GM19043 (cell line): Measurements from ENCODE around the gene GXYLT1.
A peak's percentile ranks its signal among the peaks of the same experiment; 100 is the strongest.
"Not testable (repeated sequence)": the region's sequence is repeated elsewhere in the genome, so short reads cannot be mapped to it uniquely, and the experiment has no call there.

Source experiments
- ATAC-seq: cut with Tn5 transposase; IDR thresholded peaks from one replicate; pipeline ENCODE4 v1.9.1; 2021; ENCODE audit warnings: low read depth; ENCODE audit not compliant: unreplicated experiment

Gene GXYLT1

GRCh38 chr12:42103155-42103554 lies 41.5 kb downstream of the GXYLT1 start:
- ATAC-seq, result no peak

GRCh38 chr12:42102720-42103119 lies 42.0 kb downstream of the GXYLT1 start:
- ATAC-seq, result no peak

GRCh38 chr12:42099433-42099832 lies 45.2 kb downstream of the GXYLT1 start:
- no peak for ATAC-seq

- peak; percentile 94 for ATAC-seq
Observed at GRCh38 chr12:42097971-42098370, 46.7 kb downstream of the GXYLT1 start.

- ATAC-seq, result no peak
Observed at GRCh38 chr12:42094277-42094676, 50.4 kb downstream of the GXYLT1 start.

GRCh38 chr12:42091769-42092168 lies 52.9 kb downstream of the GXYLT1 start:
- ATAC-seq, result no peak

GRCh38 chr12:42090899-42091298 lies 53.8 kb downstream of the GXYLT1 start:
- no peak for ATAC-seq

- ATAC-seq, result no peak
Observed at GRCh38 chr12:42086031-42086430, 58.6 kb downstream of the GXYLT1 start.

- ATAC-seq, result no peak
Observed at GRCh38 chr12:42085594-42085993, 59.1 kb downstream of the GXYLT1 start.

GRCh38 chr12:42084522-42084921 lies 60.2 kb downstream of the GXYLT1 start:
- no peak for ATAC-seq

GRCh38 chr12:42076976-42077375 lies 67.7 kb downstream of the GXYLT1 start:
- ATAC-seq, result no peak

GRCh38 chr12:42070036-42070435 lies 74.6 kb downstream of the GXYLT1 start:
- ATAC-seq, result no peak

- no peak for ATAC-seq
Observed at GRCh38 chr12:42059127-42059526, 85.5 kb downstream of the GXYLT1 start.

- ATAC-seq, result peak; percentile 90
Observed at GRCh38 chr12:42056130-42056529, 88.5 kb downstream of the GXYLT1 start.

- no peak for ATAC-seq
Observed at GRCh38 chr12:42053456-42053855, 91.2 kb downstream of the GXYLT1 start.

GRCh38 chr12:42048980-42049379 lies 95.7 kb downstream of the GXYLT1 start:
- not testable (repeated sequence) for ATAC-seq

GRCh38 chr12:42039577-42039976 lies 105.1 kb downstream of the GXYLT1 start:
- no peak for ATAC-seq

- ATAC-seq, result no peak
Observed at GRCh38 chr12:42039176-42039575, 105.5 kb downstream of the GXYLT1 start.

- no peak for ATAC-seq
Observed at GRCh38 chr12:42031847-42032564, 112.7 kb downstream of the GXYLT1 start.
